NCI-H146 (cell line): ENCODE measurements around the gene SDK2.
A peak's percentile ranks its signal among the peaks of the same experiment; 100 is the strongest.
"Not testable (repeated sequence)": the region's sequence is repeated elsewhere in the genome, so short reads cannot be mapped to it uniquely, and the experiment has no call there.

Experiments used
- DNase-seq: peaks from one replicate; lab custom pipeline; 2025; lab: John Stamatoyannopoulos, UW

SDK2 gene

DNA sequence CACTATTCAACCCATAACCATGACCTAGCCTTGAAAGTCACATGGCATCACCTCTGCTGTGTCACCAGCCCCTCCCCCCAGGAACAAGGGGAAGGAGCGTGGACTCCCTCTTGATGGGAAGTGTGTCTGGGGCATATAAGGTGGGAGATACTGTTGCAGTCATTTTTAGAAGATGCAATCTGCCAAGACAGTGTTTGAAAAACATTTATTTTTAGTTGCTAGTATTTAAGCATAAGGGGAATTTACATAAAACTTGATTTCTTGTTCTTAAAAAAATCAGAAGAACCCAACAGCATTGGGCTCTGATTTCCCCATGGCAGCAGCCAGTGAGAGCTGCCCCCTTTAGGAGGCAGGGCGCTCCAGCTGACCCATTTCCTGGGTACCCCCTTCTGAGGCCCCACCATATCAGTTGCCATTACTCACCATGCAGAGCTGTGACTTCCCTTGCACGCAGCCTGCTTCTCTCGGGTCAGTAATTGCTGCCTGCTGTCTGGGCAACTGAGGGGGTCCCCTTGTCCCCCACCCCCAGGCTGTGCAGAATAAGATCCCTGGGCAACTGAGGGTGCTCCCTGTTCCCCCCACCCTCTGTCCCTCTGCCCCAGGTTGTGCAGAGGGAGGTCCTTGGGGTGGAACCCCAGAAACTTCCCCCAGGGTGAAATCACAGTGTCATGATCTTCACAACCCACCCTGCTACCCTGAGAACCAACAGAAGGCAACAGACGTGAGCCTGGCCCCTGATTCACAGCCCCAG is 320.7 kb downstream of the SDK2 start:
- no peak for DNase-seq

DNA sequence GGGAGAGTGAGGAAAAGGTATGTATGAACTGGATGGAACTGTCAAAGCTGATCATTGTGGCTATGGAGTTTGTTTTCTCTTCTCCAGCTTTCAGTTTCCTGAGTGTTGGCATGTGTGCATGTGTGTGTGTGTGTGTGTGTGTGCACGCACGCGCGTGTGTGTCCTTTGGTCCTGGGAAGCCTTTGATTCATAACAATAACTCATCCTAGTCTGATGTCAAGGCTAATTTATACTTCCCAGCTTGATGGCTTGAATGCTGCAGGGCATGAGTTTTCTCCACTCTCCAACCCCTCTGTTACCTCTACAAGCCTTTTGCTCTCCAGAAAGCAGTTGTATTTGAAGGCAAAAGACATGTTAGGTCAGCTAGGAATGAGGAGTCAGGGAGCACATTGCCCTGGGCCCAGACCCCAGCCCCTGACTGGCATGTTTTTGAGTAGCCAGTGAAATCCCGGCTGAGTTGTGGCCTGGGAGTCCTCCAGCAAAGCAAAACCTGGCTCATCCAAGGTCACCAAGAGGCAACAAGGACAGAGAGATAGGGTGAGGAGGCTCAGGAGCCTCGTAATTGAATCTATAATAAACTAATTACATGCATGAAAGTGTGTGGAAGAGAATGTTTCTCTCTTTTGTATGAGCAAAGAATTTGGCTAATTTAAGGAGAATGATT is 323.5 kb downstream of the SDK2 start:
- peak; percentile 15 for DNase-seq

- no peak for DNase-seq
These were observed 324.5 kb downstream of the SDK2 start for GRCh38 chr17:73319766-73320165.

GRCh38 chr17:73318836-73319235 is 325.4 kb downstream of the SDK2 start:
- no peak for DNase-seq

- DNase-seq: no peak
These were observed 325.8 kb downstream of the SDK2 start for GRCh38 chr17:73318427-73318813.

DNA sequence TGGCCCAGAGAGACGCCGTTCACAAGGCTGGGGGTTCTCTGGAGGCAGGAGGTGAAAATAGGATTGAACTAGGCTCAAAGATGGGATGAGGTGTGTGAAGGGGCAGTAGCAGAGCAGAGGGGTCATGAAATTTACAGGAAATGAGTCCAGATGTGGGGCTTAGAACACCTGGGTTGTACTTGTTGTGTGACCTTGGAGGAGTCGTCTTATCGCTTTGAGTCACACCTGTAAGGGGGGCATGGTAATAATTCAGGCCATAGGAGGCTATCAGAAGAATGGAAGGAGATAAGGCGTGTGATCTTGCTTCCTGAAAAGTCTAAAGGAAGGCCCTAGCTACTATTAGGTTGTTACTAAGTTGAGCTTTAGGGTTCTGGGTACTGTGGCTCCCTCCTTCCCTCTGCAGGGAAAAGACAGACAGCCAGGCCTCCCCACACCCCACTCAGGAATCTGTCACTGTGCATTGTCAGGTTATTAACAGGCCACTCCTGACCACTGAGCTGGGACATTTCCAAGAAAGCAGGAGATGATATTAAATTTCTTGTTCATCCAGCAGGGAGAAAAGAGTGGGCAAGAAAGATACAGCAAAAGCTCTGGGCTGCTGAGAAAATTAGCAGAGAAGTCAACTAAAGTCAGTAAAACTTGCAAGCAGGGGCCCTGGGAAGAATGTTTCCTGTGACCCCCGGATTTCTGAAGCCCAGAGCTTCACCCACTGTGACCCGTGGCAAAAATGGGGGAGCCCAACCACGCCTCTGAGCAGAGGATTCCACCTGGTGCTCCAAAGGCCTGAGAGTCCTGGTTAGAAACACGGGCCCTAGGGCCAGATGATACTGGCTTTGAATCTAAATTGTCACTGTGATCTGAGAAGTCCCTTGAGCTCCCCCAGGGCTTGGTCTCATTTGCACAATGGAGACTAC is 326.5 kb downstream of the SDK2 start:
- no peak for DNase-seq

- peak; percentile 13 for DNase-seq
These were observed 327.2 kb downstream of the SDK2 start for GRCh38 chr17:73316919-73317505.

- no peak for DNase-seq
These were observed 328.8 kb downstream of the SDK2 start for GRCh38 chr17:73315471-73315870.

DNA sequence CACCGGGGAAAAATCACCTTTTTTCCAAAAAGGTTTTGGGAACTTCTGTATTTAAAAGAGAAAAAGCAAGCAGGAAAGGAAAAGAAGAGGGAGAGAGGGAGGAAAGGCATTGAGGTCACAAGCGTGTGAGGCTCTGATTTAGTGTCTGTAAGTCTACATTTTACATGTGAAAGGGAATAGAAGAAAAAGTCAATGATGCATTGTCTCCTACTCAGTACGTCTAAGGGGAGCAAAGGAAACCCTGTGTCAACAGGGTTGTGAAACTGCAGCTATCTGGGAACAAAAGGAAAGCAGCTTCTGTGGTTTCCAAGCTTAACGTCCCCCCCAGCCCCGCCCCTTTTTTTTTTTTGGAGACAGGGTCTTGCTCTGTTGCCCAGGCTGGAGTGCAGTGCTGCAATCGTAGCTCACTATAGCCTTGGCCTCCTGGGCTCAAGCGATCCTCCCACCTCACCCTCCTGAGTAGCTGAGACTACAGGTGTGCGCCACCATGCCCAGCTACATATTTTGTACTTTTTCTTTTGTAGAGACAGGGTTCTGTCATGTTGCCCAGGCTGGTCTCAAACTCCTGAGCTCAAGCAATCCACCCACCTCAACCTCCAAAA is 330.6 kb downstream of the SDK2 start:
- DNase-seq: no peak

GRCh38 chr17:73312887-73313286 is 331.4 kb downstream of the SDK2 start:
- not testable (repeated sequence) for DNase-seq

DNA sequence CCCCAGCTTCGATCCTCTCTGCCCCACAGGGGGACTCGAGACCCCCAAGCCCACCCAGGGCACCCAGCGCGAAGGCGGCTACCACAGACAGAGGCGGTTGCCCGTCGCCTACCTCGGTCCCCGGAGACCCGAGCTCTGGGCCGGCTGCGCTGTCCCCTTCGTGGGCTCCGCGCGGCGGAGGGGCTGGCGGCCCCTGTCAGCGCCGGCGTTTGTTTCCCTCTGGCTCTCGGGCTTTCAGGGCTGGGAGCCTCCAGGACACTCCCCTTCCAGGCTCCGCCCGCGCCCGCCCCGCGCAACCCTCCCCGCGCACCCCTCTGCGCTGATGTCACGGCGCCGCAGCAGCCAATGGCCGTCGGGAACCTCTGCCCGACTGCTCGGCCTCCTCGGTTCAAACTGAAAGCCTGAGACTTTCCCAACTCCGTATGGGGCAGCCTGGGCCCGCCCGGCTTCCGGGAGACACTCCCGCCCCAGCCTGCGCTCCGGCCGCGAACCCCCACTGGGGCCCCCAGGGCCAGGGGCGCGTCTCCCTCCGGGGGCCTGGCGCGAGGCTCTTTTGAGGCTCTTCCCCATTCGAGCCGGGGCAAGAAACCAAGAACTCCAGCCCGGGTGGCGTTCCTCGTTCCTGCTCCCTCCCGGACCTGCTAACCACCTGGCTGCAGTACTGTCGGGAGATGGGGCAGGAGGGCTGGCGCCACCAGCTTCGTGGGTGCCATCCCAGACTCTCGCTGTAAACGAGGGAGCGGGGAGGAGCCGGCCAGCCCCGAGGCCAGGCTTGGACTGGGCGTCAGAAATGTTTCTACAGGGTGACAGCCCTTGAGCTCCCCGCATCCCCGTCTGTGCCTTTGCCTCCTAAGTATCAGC is 332.2 kb downstream of the SDK2 start, which contains the start of gene CDC42EP4:
Gene CDC42EP4 (minus strand): TSS at position 221 of the 861 bp plus-strand sequence. CDS start 25,501 bp downstream, outside the sequence.
- peak; percentile 89 for DNase-seq

DNA sequence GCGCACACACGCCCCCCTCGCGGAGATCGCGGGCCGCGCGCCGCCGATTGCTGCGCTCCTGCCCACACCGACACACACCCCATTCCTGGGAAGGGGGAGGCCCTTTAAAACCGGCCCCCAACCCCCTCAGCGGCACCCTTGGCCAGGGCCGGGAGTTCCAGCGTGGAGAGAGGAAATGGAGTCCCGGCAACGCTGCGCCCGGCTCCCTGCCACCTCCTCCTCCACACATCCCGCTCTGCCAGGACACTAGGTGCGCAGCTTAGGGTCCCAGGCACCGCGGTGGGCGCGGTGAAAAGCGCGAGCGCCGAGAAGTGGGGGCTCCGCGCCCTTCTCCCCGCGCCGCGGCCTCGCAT is 332.8 kb downstream of the SDK2 start:
- DNase-seq: peak; percentile 45

DNA sequence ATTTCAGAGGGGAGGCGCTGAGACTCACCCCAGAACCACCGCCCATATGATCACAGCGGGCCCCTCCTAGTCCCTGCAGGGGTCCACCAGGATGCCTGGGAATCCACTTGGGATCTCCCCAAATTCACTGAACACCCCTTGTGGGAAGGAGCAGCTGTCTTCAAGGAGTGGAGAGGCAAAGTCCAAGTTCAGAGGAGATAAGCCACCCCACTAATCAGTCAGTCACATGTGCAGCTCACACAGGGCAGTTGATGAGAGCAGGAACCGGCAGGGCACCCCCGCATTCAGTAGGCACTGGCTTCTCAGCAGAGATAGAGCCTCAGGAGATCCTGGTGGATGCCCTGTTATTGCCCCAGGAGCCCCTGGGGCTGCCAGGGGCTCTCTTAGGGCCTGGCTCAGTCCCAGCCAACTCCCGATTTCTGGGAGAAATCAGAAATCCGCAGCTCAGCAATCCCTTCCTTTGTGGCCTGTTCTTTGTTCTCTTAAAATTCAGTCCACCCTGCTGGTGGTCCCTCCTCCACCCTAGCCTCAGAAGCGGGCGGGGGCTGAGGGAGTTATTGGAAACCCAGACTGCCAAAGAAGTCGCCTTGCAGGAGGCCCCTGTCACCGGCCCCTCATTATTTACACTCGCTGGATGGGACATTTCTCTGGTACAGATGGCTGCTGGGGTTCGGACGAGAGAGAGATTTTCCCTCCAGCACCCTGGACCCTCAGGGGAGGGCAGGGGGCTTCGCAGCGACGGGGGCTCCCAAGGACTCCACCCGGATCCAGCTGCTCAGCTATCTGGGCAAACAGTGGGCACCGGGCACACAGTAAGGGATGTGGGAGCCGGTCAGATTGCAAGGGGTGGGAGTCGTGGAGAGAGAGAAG is 334.3 kb downstream of the SDK2 start:
- DNase-seq: no peak

DNA sequence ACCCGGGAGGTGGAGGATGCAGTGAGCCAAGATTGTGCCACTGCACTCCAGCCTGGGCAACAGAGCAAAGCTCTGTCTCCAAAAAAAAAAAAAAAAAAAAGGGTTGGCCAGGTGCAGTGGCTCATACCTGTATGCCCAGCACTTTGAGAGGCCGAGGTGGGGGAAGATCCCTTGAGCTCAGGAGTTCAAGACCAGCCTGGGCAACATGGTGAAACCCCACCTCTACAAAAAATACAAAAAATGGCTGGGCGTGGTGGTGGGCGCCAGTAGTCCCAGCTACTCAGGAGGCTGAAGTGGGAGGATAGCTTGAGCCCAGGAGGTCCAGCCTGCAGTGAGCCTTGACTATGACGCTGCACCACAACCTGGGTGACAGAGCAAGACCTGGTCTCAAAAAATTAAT is 335.3 kb downstream of the SDK2 start:
- DNase-seq: not testable (repeated sequence)

DNA sequence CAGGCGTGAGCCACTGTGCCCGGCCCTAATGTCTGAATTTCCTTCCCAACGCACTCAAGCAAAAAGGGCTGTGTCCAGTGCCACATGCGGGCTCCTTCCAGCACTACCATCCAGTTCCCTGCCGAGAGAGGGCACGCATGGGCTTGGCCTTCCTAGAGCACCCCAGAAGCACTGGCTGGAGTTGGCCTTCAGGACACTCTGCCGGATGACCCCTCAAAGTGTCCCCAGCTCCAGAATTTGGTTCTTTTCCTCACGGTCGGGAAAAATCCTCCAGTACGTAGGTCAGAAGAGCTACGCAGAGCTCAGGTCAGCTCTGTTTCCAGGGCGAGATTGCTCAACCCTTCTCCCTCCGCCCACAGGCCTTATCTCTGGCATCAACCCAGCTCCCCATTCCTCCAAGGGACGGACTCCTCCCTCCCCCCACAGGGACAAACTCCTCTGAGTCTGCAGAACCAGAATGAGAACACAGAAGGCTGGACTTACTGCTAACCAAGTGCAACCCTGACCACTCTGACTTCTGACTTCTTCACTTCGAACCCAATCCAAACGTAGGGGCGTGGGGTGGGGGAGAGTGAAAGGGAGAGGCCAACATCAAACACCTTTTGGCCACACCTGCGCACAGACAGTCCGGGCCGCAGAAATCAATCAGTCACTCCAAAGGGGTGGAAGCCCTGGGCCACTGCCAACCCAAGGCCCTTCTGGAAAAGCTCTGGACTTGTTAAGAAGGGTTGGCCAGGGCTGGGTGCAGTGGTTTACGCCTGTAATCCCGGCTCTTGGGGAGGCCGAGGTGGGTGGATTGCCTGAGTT is 336.0 kb downstream of the SDK2 start:
- DNase-seq: no peak

DNA sequence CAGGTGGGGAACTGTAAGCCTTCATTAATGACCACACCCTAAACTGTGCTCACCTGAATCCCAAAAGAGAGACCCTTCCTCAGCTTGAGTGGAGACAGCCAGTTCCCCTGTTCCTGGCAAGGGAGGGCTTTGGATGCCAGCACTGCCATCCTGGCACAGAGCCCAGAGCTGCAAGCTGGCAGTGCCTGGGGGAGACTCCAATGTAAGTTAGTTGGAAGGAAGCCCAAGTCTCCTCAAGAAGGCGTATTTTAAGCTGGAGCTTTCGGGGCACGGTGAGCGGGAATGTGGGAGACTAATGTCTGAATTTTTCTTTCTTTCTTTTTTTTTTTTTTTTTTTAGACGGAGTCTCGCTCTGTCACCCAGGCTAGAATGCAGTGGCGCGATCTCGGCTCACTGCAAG is 337.1 kb downstream of the SDK2 start:
- no peak for DNase-seq

DNA sequence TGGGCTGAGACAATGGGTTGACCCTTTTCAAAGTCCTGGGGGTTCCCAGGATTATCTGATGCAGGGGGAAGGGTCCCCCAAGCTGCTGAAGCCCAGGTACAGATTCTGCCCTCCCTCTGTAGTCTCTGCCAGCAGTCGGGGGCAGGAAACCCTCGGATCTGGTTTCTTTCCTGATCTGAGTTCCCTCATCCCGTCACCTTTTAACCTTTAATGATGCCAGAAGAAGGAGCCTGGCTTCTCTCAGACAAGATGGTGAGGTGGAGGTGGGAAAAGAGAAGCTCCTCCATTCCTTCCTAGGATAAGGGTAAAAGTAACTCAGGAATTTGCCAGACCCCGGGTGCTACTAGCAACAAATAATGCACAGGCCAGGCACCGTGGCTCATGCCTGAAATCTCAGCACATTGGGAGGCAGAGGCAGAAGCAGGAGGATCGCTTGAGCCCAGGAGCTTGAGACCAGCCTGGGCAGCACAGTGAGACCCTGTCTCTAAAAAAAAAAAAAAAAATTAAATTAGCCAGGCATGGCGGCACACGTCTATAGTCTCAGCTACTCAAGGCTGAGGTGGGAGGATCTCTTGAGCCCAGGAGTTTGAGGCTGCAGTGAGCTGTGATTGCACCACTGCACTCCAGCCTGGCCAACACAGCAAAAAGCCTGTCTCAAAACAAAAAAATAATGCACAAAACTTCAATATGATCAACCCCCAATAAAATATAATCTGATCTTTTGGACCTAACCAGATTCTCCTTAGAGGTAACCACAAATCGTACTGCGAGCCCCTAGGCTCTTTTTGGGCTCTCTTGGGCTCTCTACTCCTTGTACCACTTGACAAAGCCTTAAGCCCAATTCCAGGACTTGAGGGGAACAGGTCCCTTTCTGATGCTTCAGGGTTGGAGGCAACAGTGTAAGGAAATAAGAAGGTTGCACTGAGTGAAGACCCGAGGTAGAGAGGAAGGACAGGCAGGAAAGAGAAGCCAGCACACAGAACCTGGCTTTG is 338.1 kb downstream of the SDK2 start:
- no peak for DNase-seq
